Osteocyte (in vitro differentiated cells): ENCODE results near the gene PCDHB11. TPM values are rescaled to one million over a fixed set of nuclear protein-coding genes. Genes with fewer than 3 reads are reported as not detected.
"Not testable (repeated sequence)": the region's sequence is repeated elsewhere in the genome, so short reads cannot be mapped to it uniquely, and the experiment has no call there.

Source experiments
- DNase-seq: peaks from one replicate; pipeline ENCODE4 v3.0.0; 2021; ENCODE audit warnings: mixed read lengths; ENCODE audit not compliant: unreplicated experiment; ENCODE audit errors: extremely low spot score
- H3K27ac Mint-ChIP-seq: one replicate; pipeline ENCODE4 v1.8.0; 2021; ENCODE audit warnings: mild to moderate bottlenecking, mixed read lengths; ENCODE audit not compliant: unreplicated experiment
- H3K27me3 Mint-ChIP-seq: one replicate; pipeline ENCODE4 v1.8.0; 2021; ENCODE audit warnings: mixed read lengths; ENCODE audit not compliant: unreplicated experiment
- H3K36me3 Mint-ChIP-seq: one replicate; pipeline ENCODE4 v1.8.0; 2021; ENCODE audit warnings: mixed read lengths; ENCODE audit not compliant: unreplicated experiment
- H3K4me1 Mint-ChIP-seq: one replicate; pipeline ENCODE4 v1.8.0; 2021; ENCODE audit warnings: mixed read lengths; ENCODE audit not compliant: unreplicated experiment
- H3K4me3 Mint-ChIP-seq: one replicate; pipeline ENCODE4 v1.8.0; 2021; ENCODE audit warnings: mild to moderate bottlenecking, moderate library complexity, mixed read lengths; ENCODE audit not compliant: unreplicated experiment
- H3K9me3 Mint-ChIP-seq: one replicate; pipeline ENCODE4 v1.8.0; 2021; ENCODE audit warnings: mixed read lengths; ENCODE audit not compliant: unreplicated experiment
- CTCF ChIP-seq: fragments of 200-600 bp; sonication (generic); IDR thresholded peaks from 2 replicates; pipeline ENCODE4 v1.5.0; 2021; ENCODE audit warnings: antibody characterized with exemption, mild to moderate bottlenecking, moderate library complexity
- long read RNA-seq: library from polyadenylated mRNA; unstranded; transcript quantifications from one replicate; pipeline ENCODE4 v2.0.0, GENCODE V29; 2021
- total RNA-seq: library from RNA; stranded (reverse); gene quantifications from 2 replicates; pipeline ENCODE4 v1.2.1, GENCODE V29; 2021

Gene PCDHB11
- 1.9 and 2.4 TPM in 2 replicates for total RNA-seq
- long read RNA-seq, full-length matches to known transcripts, result 1 of 1 reads
- long read RNA-seq, partial matches to known transcripts, result 0 of 1 reads
- long read RNA-seq, other reads (novel, unspliced or antisense), result 0 of 1 reads

GRCh38 chr5:141199359-141200235 lies at the start of gene PCDHB11:
TSS of gene PCDHB11 (plus strand) at chr5:141199627. CDS start at chr5:141199775, 148 bp downstream.
- no peak for DNase-seq
- Mint-ChIP-seq H3K36me3 (peaks cover 21% of the 10 kb centered on the region), H3K4me3 (no peak within 1 kb of the TSS), H3K9me3 (peaks cover 52% of the 10 kb centered on the region), H3K27ac (no peak within 1 kb of the TSS), H3K27me3 (no peaks in the 10 kb centered on the region), H3K4me1 (no peaks in the 10 kb centered on the region)
- TF ChIP-seq CTCF, result no peak

- no peak for DNase-seq
- peaks cover 38% of the 10 kb centered on the region for H3K9me3 Mint-ChIP-seq
- H3K27ac Mint-ChIP-seq, result no peak within 1 kb of the TSS
- no peak within 1 kb of the TSS for H3K4me3 Mint-ChIP-seq
- no peaks in the 10 kb centered on the region for H3K27me3 Mint-ChIP-seq
- H3K36me3 Mint-ChIP-seq, result peaks cover 21% of the 10 kb centered on the region
- no peaks in the 10 kb centered on the region for H3K4me1 Mint-ChIP-seq
- TF ChIP-seq CTCF, result no peak
Measured at GRCh38 chr5:141149812-141150211, 49.6 kb upstream of the PCDHB11 start, which contains the start of gene PCDHB6. TSS of gene PCDHB6 (plus strand) at chr5:141150057. CDS start at chr5:141150258, 201 bp downstream.

- no peak for TF ChIP-seq CTCF
- Mint-ChIP-seq H3K36me3 (peaks cover 20% of the 10 kb centered on the region), H3K27ac (no peak overlapping the region), H3K4me1 (no peaks in the 10 kb centered on the region), H3K9me3 (peaks cover 35% of the 10 kb centered on the region), H3K27me3 (no peaks in the 10 kb centered on the region), H3K4me3 (no peak overlapping the region)
- no peak for DNase-seq
Measured at GRCh38 chr5:141150224-141150992, 49.0 kb upstream of the PCDHB11 start.

GRCh38 chr5:141150993-141151325 lies 48.5 kb upstream of the PCDHB11 start:
- no peaks in the 10 kb centered on the region for H3K27me3 Mint-ChIP-seq
- H3K9me3 Mint-ChIP-seq, result peaks cover 32% of the 10 kb centered on the region
- no peak overlapping the region for H3K4me3 Mint-ChIP-seq
- peaks cover 20% of the 10 kb centered on the region for H3K36me3 Mint-ChIP-seq
- no peak for TF ChIP-seq CTCF
- no peak for DNase-seq
- H3K4me1 Mint-ChIP-seq, result no peaks in the 10 kb centered on the region
- H3K27ac Mint-ChIP-seq, result no peak overlapping the region

GRCh38 chr5:141151632-141152031 lies 47.8 kb upstream of the PCDHB11 start:
- H3K4me1 Mint-ChIP-seq, H3K4me3 Mint-ChIP-seq, DNase-seq, H3K27ac Mint-ChIP-seq, H3K27me3 Mint-ChIP-seq: not testable (repeated sequence)
- Mint-ChIP-seq H3K9me3 (peaks cover 28% of the 10 kb centered on the region), H3K36me3 (peaks cover 21% of the 10 kb centered on the region)

GRCh38 chr5:141152096-141152495 lies 47.3 kb upstream of the PCDHB11 start:
- peaks cover 22% of the 10 kb centered on the region for H3K36me3 Mint-ChIP-seq
- not testable (repeated sequence) for H3K4me1 Mint-ChIP-seq, H3K27me3 Mint-ChIP-seq, H3K27ac Mint-ChIP-seq, DNase-seq, H3K4me3 Mint-ChIP-seq
- peaks cover 27% of the 10 kb centered on the region for H3K9me3 Mint-ChIP-seq
